HEK293 (cell line): ENCODE data around the gene ATP5PO.
A peak's percentile ranks its signal among the peaks of the same experiment; 100 is the strongest.
"Not testable (repeated sequence)": the region's sequence is repeated elsewhere in the genome, so short reads cannot be mapped to it uniquely, and the experiment has no call there.

Experiments used
- CTCF ChIA-PET: fragments of 350-600 bp; formaldehyde crosslinking; extraction: SDS; loops from one replicate; lab custom pipeline; 2021; ENCODE audit warnings: antibody characterized with exemption; lab: Yijun Ruan, JAX
- POLR2A ChIA-PET: fragments of 300-600 bp; formaldehyde crosslinking; extraction: SDS; loops from one replicate; lab custom pipeline; 2020; ENCODE audit warnings: antibody characterized with exemption, inconsistent platforms; lab: Yijun Ruan, JAX
- H3K27ac ChIP-seq: fragments of 200-500 bp; sonication (Bioruptor generic); 2 replicates; pipeline ENCODE4 v1.5.1; 2014; ENCODE audit warnings: low read depth, low read length, control low read depth, inconsistent platforms; ENCODE audit errors: extremely low read depth
- H3K36me3 ChIP-seq, 2 experiments: fragments of 200-500 bp in 1 of 2; sonication (Bioruptor generic) in 1 of 2; 1 replicate in 1 of 2; 2 replicates in 1 of 2; pipeline ENCODE4 v1.5.1; 2014 to 2017; ENCODE audit warnings: inconsistent platforms in 2 of 2, low read length in 2 of 2; ENCODE audit not compliant: control insufficient read depth in 2 of 2, insufficient read depth in 1 of 2
- H3K4me1 ChIP-seq: fragments of 200-500 bp; sonication (Bioruptor generic); 2 replicates; pipeline ENCODE4 v1.5.1; 2014; ENCODE audit warnings: mild to moderate bottlenecking, low read length, inconsistent platforms; ENCODE audit not compliant: control insufficient read depth, insufficient read depth
- H3K4me3 ChIP-seq: 2 replicates; pipeline ENCODE4 v1.5.1; 2011; ENCODE audit warnings: low read depth, mild to moderate bottlenecking, control low read depth, low read length, moderate library complexity
- H3K9me3 ChIP-seq: fragments of 200-500 bp; sonication (Bioruptor generic); 2 replicates; pipeline ENCODE4 v1.5.1; 2014; ENCODE audit warnings: low read depth, low read length, inconsistent platforms; ENCODE audit not compliant: control insufficient read depth, insufficient read depth
- PRDM10 ChIP-seq: fragments of 450-650 bp; formaldehyde crosslinking; IDR thresholded peaks from 2 replicates; pipeline ENCODE4 v1.5.1; 2016; ENCODE audit warnings: missing biosample characterization, missing genetic modification characterization
- PRDM2 ChIP-seq: fragments of 450-650 bp; formaldehyde crosslinking; IDR thresholded peaks from 2 replicates; pipeline ENCODE4 v1.5.1; 2016; ENCODE audit warnings: missing biosample characterization, missing genetic modification characterization, borderline replicate concordance
- PRDM6 ChIP-seq: fragments of 450-650 bp; formaldehyde crosslinking; IDR thresholded peaks from 2 replicates; pipeline ENCODE4 v1.5.1; 2017; ENCODE audit warnings: missing biosample characterization, missing genetic modification characterization
- ZBTB10 ChIP-seq: fragments of 450-650 bp; formaldehyde crosslinking; IDR thresholded peaks from 2 replicates; pipeline ENCODE4 v1.5.1; 2016; ENCODE audit warnings: missing biosample characterization, missing genetic modification characterization
- ZBTB17 ChIP-seq: fragments of 450-650 bp; formaldehyde crosslinking; IDR thresholded peaks from 2 replicates; pipeline ENCODE4 v1.5.1; 2016; ENCODE audit warnings: missing biosample characterization, missing genetic modification characterization
- ZNF121 ChIP-seq: fragments of 450-650 bp; formaldehyde crosslinking; IDR thresholded peaks from 2 replicates; pipeline ENCODE4 v1.5.1; 2016; ENCODE audit warnings: missing biosample characterization, missing genetic modification characterization
- ZNF157 ChIP-seq: fragments of 450-650 bp; formaldehyde crosslinking; IDR thresholded peaks from 2 replicates; pipeline ENCODE4 v1.5.1; 2016; ENCODE audit warnings: missing biosample characterization, missing genetic modification characterization
- ZNF16 ChIP-seq: fragments of 450-650 bp; formaldehyde crosslinking; IDR thresholded peaks from 2 replicates; pipeline ENCODE4 v1.5.1; 2016; ENCODE audit warnings: low read depth, missing biosample characterization, missing genetic modification characterization
- ZNF26 ChIP-seq: fragments of 450-650 bp; formaldehyde crosslinking; IDR thresholded peaks from 2 replicates; pipeline ENCODE4 v1.5.1; 2016; ENCODE audit warnings: missing biosample characterization, missing genetic modification characterization
- ZNF274 ChIP-seq, 2 experiments: fragments of 200-500 bp in 1 of 2; fragments of 450-650 bp in 1 of 2; sonication (Bioruptor generic) in 1 of 2; formaldehyde crosslinking in 1 of 2; IDR thresholded peaks; 2 replicates each; pipeline versions ENCODE4 v1.5.1 to v1.6.1; 2014 to 2016; ENCODE audit warnings: borderline replicate concordance in 1 of 2, inconsistent platforms in 1 of 2, low read length in 1 of 2, missing biosample characterization in 1 of 2, missing genetic modification characterization in 1 of 2
- ZNF292 ChIP-seq: fragments of 450-650 bp; formaldehyde crosslinking; IDR thresholded peaks from 2 replicates; pipeline ENCODE4 v1.5.1; 2016; ENCODE audit warnings: low read depth, missing biosample characterization, missing genetic modification characterization, borderline replicate concordance
- ZNF530 ChIP-seq: fragments of 450-650 bp; formaldehyde crosslinking; IDR thresholded peaks from 2 replicates; pipeline ENCODE4 v1.5.1; 2016; ENCODE audit warnings: low read depth, missing biosample characterization, missing genetic modification characterization
- ZNF560 ChIP-seq: fragments of 450-650 bp; formaldehyde crosslinking; IDR thresholded peaks from 2 replicates; pipeline ENCODE4 v1.5.1; 2017; ENCODE audit warnings: missing biosample characterization, missing genetic modification characterization, borderline replicate concordance

Gene ATP5PO

DNA sequence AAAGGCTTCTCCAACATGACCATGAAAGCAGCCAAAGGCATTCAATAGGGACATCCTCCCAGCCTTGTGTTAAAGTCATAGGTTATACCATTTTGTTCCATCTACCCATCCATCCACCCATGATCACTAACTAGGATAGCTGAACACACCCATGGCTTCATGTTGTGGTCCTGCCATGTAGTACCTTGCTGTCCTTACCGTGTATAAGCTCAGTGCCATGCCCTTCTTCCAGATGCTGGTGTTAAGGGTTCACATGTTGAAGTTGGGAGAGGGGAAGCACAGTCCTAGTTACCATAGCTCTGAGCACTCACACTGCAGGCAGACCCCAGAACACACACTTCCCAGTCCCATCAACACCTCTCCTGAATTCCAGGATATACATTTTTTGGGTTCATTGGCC is 51.5 kb downstream of the ATP5PO start:
- POLR2A ChIA-PET = no interaction called here
- Histone ChIP-seq H3K4me3 (no peak overlapping the region), H3K27ac (no peak overlapping the region), H3K36me3 (no peaks in the 10 kb centered on the region), H3K4me1 (no peaks in the 10 kb centered on the region), H3K9me3 (no peaks in the 10 kb centered on the region)
- CTCF ChIA-PET = interaction anchor here (0.5 to 1.1 kb wide), 4 partner anchors 31 to 487 kb away, joined by 3 to 4 read pairs (median 4); no protein-coding TSS in a partner anchor
- TF ChIP-seq PRDM2 (tag by site-specific recombination) = no peak
- no peak for TF ChIP-seq ZNF274 (IDR thresholded peaks at IDR 0.05; ENCODE audit: low read length)
- TF ChIP-seq ZNF274 (tag by site-specific recombination; IDR thresholded peaks at IDR 0.05; ENCODE audit: borderline replicate concordance) = no peak
- TF ChIP-seq ZNF530 (tag by site-specific recombination) = no peak
- TF ChIP-seq ZNF157 (tag by site-specific recombination) = peak; percentile 99
- no peak for TF ChIP-seq ZBTB17 (tag by site-specific recombination)
- no peak for TF ChIP-seq PRDM6 (tag by site-specific recombination)
- TF ChIP-seq ZNF26 = no peak

DNA sequence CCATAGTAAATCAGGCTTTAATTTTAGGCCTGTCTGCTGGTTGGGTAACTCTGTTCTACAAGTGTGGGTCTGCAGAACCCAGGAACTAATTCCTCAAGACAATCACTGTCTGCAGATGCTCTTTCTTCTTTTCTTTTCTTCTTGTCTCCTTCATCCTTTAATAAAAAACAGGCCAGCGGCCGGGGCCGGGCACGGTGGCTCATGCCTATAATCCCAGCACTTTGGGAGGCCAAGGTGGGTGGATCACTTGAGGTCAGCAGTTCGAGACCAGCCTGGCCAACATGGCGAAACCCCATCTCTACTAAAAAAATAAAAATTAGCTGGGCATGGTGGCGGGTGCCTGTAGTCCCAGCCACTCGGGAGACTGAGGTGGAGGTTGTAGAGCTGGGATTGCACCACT is 52.4 kb downstream of the ATP5PO start:
- H3K27ac ChIP-seq, H3K9me3 ChIP-seq: not testable (repeated sequence)
- CTCF ChIA-PET = interaction anchor here (0.6 kb wide), 2 partner anchors 102 to 112 kb away, joined by 3 to 5 read pairs; no protein-coding TSS in a partner anchor

GRCh38 chr21:33861125-33861524 is 54.5 kb downstream of the ATP5PO start:
- H3K4me3 ChIP-seq = no peak overlapping the region
- POLR2A ChIA-PET = no interaction called here
- H3K27ac ChIP-seq = no peak overlapping the region
- H3K4me1 ChIP-seq = no peaks in the 10 kb centered on the region
- no peaks in the 10 kb centered on the region for H3K9me3 ChIP-seq
- CTCF ChIA-PET = interaction anchor here (0.6 kb wide), 1 partner anchor 117 kb away, joined by 3 read pairs; no protein-coding TSS in a partner anchor
- H3K36me3 ChIP-seq = no peaks in the 10 kb centered on the region
- TF ChIP-seq ZNF292 (tag by site-specific recombination) = no peak
- no peak for TF ChIP-seq ZNF560 (tag by site-specific recombination)
- no peak for TF ChIP-seq ZNF16 (tag by site-specific recombination)
- no peak for TF ChIP-seq PRDM10 (tag by site-specific recombination)
- no peak for TF ChIP-seq ZBTB10 (tag by site-specific recombination)
- TF ChIP-seq ZNF121 (tag by site-specific recombination) = no peak

More for the DNA sequence above, 52.4 kb downstream of the ATP5PO start:
- H3K36me3 ChIP-seq, POLR2A ChIA-PET, H3K4me3 ChIP-seq, H3K4me1 ChIP-seq: not testable (repeated sequence)
